K562 (cell line): Measurements from ENCODE around the gene PUS10. TPM values are rescaled to one million over a fixed set of nuclear protein-coding genes. Genes with fewer than 3 reads are reported as not detected.

Source experiments
- ARID2 ChIP-seq: fragments of 450-650 bp; IDR thresholded peaks from 2 replicates; pipeline ENCODE4 v1.6.1; 2017; ENCODE audit warnings: antibody characterized with exemption, mild to moderate bottlenecking
- ATF3 ChIP-seq, 2 experiments: fragments of 450-650 bp in 1 of 2; sonication (generic) in 1 of 2; formaldehyde crosslinking in 1 of 2; IDR thresholded peaks in 1 of 2; conservative IDR thresholded peaks in 1 of 2; 2 replicates each; pipeline versions ENCODE4 v1.6.1 to v1.8.1; 2016 to 2023; ENCODE audit warnings: mild to moderate bottlenecking in 2 of 2, moderate library complexity in 2 of 2, inconsistent platforms in 1 of 2, missing genetic modification reagents in 1 of 2
- CREB3 ChIP-seq: fragments of 450-650 bp; conservative IDR thresholded peaks from 2 replicates; pipeline ENCODE4 v1.6.1; 2016; ENCODE audit warnings: missing genetic modification characterization, low read depth, mild to moderate bottlenecking, missing compliant biosample characterization, moderate library complexity
- ELF1 ChIP-seq: fragments of 200-800 bp; sonication (Bioruptor generic); IDR thresholded peaks from 2 replicates; pipeline ENCODE4 v1.6.1; 2016; ENCODE audit warnings: missing genetic modification characterization, missing compliant biosample characterization
- ETS2 ChIP-seq: IDR thresholded peaks from 2 replicates; pipeline ENCODE4 v1.6.1; 2016; ENCODE audit warnings: borderline replicate concordance, missing genetic modification characterization, mild to moderate bottlenecking, moderate library complexity, missing compliant biosample characterization; ENCODE audit not compliant: poor library complexity, severe bottlenecking
- LCOR ChIP-seq: sonication (generic); formaldehyde crosslinking; IDR thresholded peaks from 2 replicates; pipeline ENCODE4 v1.8.0; 2022; ENCODE audit warnings: mild to moderate bottlenecking, missing genetic modification reagents
- NCOA2 ChIP-seq, 2 experiments: fragments of 450-650 bp; IDR thresholded peaks; 2 replicates each; pipeline ENCODE4 v1.6.1; 2018; ENCODE audit warnings: mild to moderate bottlenecking in 2 of 2, moderate library complexity in 1 of 2; ENCODE audit not compliant: partially characterized antibody in 2 of 2
- SFPQ ChIP-seq: fragments of 200-400 bp; formaldehyde crosslinking; IDR thresholded peaks from 2 replicates; pipeline ENCODE4 v1.6.1; 2017; ENCODE audit warnings: mild to moderate bottlenecking, low read depth, low read length, moderate library complexity
- SIN3A ChIP-seq, 2 experiments: fragments of 150-350 bp in 1 of 2; IDR thresholded peaks; 2 replicates each; pipeline ENCODE4 v1.6.1; 2011 to 2016; ENCODE audit warnings: borderline replicate concordance in 2 of 2, low read depth in 2 of 2, low read length in 2 of 2, mild to moderate bottlenecking in 2 of 2, moderate library complexity in 2 of 2; ENCODE audit not compliant: control insufficient read depth in 1 of 2
- TBP ChIP-seq: optimal IDR thresholded peaks from 2 replicates; pipeline ENCODE3; 2011; ENCODE audit warnings: low read depth, low read length, improper control_type of control experiment
- TCFL5 ChIP-seq: fragments of 250-450 bp; sonication (Bioruptor Pico); conservative IDR thresholded peaks from 2 replicates; pipeline ENCODE4 v1.6.1; 2021; ENCODE audit warnings: mild to moderate bottlenecking, moderate library complexity, matching md5 sums
- TSC22D4 ChIP-seq: fragments of 450-650 bp; IDR thresholded peaks from 2 replicates; pipeline ENCODE4 v1.6.1; 2016; ENCODE audit warnings: missing genetic modification characterization, missing biosample characterization, control low read depth
- ZNF212 ChIP-seq: fragments of 450-650 bp; formaldehyde crosslinking; IDR thresholded peaks from 2 replicates; pipeline ENCODE4 v1.4.0; 2020; ENCODE audit warnings: mild to moderate bottlenecking
- ZNF24 ChIP-seq: fragments of 450-650 bp; IDR thresholded peaks from 2 replicates; pipeline ENCODE4 v1.6.1; 2016
- ZNF347 ChIP-seq: fragments of 450-650 bp; formaldehyde crosslinking; IDR thresholded peaks from 2 replicates; pipeline ENCODE4 v1.4.0; 2020; ENCODE audit warnings: low read depth, mild to moderate bottlenecking, moderate library complexity
- polyA plus RNA-seq, 8 experiments: library from polyadenylated mRNA; depleted of rRNA in 4 of 8; stranded (reverse) in 5 of 8; unstranded in 3 of 8; fragments of >200 nt; fragmentation: Nextera tagmentation in 2 of 8; fragmentation: Illumina TruSeq in 1 of 8; extraction: Ambion mirVana in 2 of 8; extraction: Trizol in 1 of 8; gene quantifications; 2 replicates each; pipeline versions ENCODE4 v1.2.1 to v1.2.3, GENCODE V29; 2011 to 2014; ENCODE audit warnings: inconsistent platforms in 1 of 8, missing spikeins in 1 of 8
- total RNA-seq, 7 experiments: library from RNA; depleted of rRNA in 6 of 7; stranded (reverse); fragments of >200 nt in 6 of 7; fragmentation: Illumina TruSeq in 2 of 7; extraction: Trizol in 2 of 7; gene quantifications; 2 replicates each; pipeline versions ENCODE4 v1.2.1 to v1.2.3, GENCODE V29; 2011 to 2021; ENCODE audit warnings: low replicate concordance in 1 of 7
- TF ChIP-seq, protein P1 (sequence below): fragments of 450-650 bp; IDR thresholded peaks from 2 replicates; pipeline ENCODE4 v1.6.1; 2017; ENCODE audit warnings: mild to moderate bottlenecking, moderate library complexity
- TF ChIP-seq, protein P2 (sequence below), 2 experiments: IDR thresholded peaks in 1 of 2; conservative IDR thresholded peaks in 1 of 2; 2 replicates each; pipeline ENCODE4 v1.6.1; 2016; ENCODE audit warnings: low read depth in 2 of 2, mild to moderate bottlenecking in 1 of 2, missing compliant biosample characterization in 1 of 2, missing genetic modification characterization in 1 of 2, moderate library complexity in 1 of 2

The PUS10 gene
- total and polyA plus RNA-seq, 9 of the 15 experiments (the other 6 are each of a cell fraction or from before 2014, with no cell fraction given): 5.0 to 10.7 (median 7.6) TPM

GRCh38 chr2:61017556-61018317 lies at the start of gene PUS10, which contains the start of gene PEX13 (continued):
- TF ChIP-seq SFPQ (no peak), ARID2 (no peak), TCFL5 (no peak), ZNF24 (no peak), TBP (peak; percentile 45), NCOA2 (IDR thresholded peaks at IDR 0.05; ENCODE audit: partially characterized antibody in 2 of 2) (no peak), ELF1 (peak; percentile 3; the same call in 1 of the 2 replicates), ATF3 (IDR thresholded peaks at IDR 0.05) (no peak), ATF3 (CRISPR knock-in tag; conservative IDR thresholded peaks at IDR 0.05) (no peak), CREB3 (tag) (no peak), LCOR (no peak), ZNF212 (no peak), TSC22D4 (tag) (no peak), ZNF347 (CRISPR knock-in tag) (no peak), SIN3A (IDR thresholded peaks at IDR 0.05; ENCODE audit: borderline replicate concordance in 2 of 2, control insufficient read depth in 1 of 2, low read depth in 2 of 2, low read length in 2 of 2) (peak in 1 of 2 experiments; percentile 92; a peak in 1 of 4 replicates), ETS2 (tag) (no peak)
- TF ChIP-seq, protein P1, sequence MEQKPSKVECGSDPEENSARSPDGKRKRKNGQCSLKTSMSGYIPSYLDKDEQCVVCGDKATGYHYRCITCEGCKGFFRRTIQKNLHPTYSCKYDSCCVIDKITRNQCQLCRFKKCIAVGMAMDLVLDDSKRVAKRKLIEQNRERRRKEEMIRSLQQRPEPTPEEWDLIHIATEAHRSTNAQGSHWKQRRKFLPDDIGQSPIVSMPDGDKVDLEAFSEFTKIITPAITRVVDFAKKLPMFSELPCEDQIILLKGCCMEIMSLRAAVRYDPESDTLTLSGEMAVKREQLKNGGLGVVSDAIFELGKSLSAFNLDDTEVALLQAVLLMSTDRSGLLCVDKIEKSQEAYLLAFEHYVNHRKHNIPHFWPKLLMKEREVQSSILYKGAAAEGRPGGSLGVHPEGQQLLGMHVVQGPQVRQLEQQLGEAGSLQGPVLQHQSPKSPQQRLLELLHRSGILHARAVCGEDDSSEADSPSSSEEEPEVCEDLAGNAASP: no peak
- TF ChIP-seq, protein P2, sequence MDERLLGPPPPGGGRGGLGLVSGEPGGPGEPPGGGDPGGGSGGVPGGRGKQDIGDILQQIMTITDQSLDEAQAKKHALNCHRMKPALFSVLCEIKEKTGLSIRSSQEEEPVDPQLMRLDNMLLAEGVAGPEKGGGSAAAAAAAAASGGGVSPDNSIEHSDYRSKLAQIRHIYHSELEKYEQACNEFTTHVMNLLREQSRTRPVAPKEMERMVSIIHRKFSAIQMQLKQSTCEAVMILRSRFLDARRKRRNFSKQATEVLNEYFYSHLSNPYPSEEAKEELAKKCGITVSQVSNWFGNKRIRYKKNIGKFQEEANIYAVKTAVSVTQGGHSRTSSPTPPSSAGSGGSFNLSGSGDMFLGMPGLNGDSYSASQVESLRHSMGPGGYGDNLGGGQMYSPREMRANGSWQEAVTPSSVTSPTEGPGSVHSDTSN (CRISPR knock-in tag; IDR thresholded peaks at IDR 0.05; ENCODE audit: low read depth): no peak
- TF ChIP-seq, protein P2 (tag; conservative IDR thresholded peaks at IDR 0.05; ENCODE audit: low read depth): no peak
